WERI-Rb-1 (cell line): ENCODE data around the gene NFASC.

Source experiments
- DNase-seq: peaks from one replicate; pipeline ENCODE4 v3.0.0-alpha.2; 2020
- H3K27ac ChIP-seq: fragments of 250-450 bp; sonication (Bioruptor Pico); 2 replicates; pipeline ENCODE4 v1.5.1; 2020; ENCODE audit warnings: mild to moderate bottlenecking, moderate library complexity
- H3K27me3 ChIP-seq: fragments of 250-450 bp; sonication (Bioruptor Pico); 2 replicates; pipeline ENCODE4 v1.5.1; 2021; ENCODE audit warnings: mild to moderate bottlenecking, low read depth, moderate library complexity; ENCODE audit not compliant: insufficient read depth, severe bottlenecking
- H3K36me3 ChIP-seq: fragments of 250-450 bp; sonication (Bioruptor Pico); 2 replicates; pipeline ENCODE4 v1.5.1; 2020; ENCODE audit warnings: mild to moderate bottlenecking, moderate library complexity
- H3K4me3 ChIP-seq: 2 replicates; pipeline ENCODE4 v1.5.1; 2011; ENCODE audit warnings: low read depth, mild to moderate bottlenecking, control low read depth, low read length
- H3K9me3 ChIP-seq: fragments of 250-450 bp; sonication (Bioruptor Pico); 2 replicates; pipeline ENCODE4 v1.5.1; 2021; ENCODE audit warnings: mild to moderate bottlenecking, moderate library complexity; ENCODE audit not compliant: severe bottlenecking
- TF ChIP-seq, protein P1 (sequence below): IDR thresholded peaks from 2 replicates; pipeline ENCODE4 v1.5.1; 2011; ENCODE audit warnings: low read depth, mild to moderate bottlenecking, control low read depth, inconsistent platforms, low read length

The NFASC gene

DNA sequence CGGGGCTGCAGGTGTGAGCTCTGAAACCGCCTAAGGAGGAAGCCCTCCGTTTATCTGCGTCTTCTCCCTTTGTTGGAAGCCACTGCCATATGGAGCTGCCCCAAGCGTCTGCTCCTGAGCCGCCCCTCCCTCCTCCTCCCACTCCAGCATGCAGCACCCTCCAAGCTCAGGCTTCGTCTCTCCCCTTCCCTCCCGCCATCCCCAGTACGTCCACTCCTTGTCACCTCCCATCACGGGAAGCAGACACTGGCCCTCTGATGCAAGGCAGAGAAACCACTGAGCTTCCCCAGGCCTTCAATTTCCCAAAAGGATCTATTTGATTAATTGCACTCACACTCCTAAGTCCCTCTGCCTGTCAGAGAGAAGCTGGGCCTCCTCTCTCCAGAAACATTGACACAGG is 52.5 kb downstream of the NFASC start:
- peaks cover 7% of the 10 kb centered on the region; the same call in 1 of the 2 replicates for H3K36me3 ChIP-seq
- TF ChIP-seq, protein P1, sequence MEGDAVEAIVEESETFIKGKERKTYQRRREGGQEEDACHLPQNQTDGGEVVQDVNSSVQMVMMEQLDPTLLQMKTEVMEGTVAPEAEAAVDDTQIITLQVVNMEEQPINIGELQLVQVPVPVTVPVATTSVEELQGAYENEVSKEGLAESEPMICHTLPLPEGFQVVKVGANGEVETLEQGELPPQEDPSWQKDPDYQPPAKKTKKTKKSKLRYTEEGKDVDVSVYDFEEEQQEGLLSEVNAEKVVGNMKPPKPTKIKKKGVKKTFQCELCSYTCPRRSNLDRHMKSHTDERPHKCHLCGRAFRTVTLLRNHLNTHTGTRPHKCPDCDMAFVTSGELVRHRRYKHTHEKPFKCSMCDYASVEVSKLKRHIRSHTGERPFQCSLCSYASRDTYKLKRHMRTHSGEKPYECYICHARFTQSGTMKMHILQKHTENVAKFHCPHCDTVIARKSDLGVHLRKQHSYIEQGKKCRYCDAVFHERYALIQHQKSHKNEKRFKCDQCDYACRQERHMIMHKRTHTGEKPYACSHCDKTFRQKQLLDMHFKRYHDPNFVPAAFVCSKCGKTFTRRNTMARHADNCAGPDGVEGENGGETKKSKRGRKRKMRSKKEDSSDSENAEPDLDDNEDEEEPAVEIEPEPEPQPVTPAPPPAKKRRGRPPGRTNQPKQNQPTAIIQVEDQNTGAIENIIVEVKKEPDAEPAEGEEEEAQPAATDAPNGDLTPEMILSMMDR, result no peak
- peak overlapping the region; percentile 96 for H3K27ac ChIP-seq
- no peaks in the 10 kb centered on the region for H3K27me3 ChIP-seq
- DNase-seq, result peak; percentile 100
- H3K9me3 ChIP-seq, result no peaks in the 10 kb centered on the region
- peak overlapping the region; percentile 8 for H3K4me3 ChIP-seq

DNA sequence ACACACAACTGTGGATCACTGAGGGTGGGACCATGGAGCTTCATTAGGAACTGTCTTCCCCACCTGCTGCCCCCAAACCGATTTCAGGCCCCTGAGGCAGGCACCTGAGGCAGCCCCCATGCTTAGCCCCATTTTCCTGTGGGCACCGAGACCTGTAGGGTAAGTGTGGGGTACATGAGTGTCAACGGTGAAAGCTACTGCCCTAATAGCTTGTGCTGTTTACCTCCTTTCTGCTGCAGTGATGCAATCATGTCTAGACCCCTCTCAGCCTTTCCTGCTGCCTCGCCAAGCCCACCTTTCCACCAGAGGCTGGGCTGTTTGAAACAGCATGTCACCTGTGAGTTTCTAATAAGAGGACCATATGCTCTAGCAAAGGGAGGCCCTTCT is 53.0 kb downstream of the NFASC start:
- Histone ChIP-seq H3K27ac (peak overlapping the region; percentile 96), H3K36me3 (peaks cover 7% of the 10 kb centered on the region; the same call in 1 of the 2 replicates), H3K4me3 (peak overlapping the region; percentile 10; the same call in 1 of the 2 replicates), H3K9me3 (no peaks in the 10 kb centered on the region), H3K27me3 (no peaks in the 10 kb centered on the region)
- TF ChIP-seq, protein P1, result no peak
- no peak for DNase-seq

DNA sequence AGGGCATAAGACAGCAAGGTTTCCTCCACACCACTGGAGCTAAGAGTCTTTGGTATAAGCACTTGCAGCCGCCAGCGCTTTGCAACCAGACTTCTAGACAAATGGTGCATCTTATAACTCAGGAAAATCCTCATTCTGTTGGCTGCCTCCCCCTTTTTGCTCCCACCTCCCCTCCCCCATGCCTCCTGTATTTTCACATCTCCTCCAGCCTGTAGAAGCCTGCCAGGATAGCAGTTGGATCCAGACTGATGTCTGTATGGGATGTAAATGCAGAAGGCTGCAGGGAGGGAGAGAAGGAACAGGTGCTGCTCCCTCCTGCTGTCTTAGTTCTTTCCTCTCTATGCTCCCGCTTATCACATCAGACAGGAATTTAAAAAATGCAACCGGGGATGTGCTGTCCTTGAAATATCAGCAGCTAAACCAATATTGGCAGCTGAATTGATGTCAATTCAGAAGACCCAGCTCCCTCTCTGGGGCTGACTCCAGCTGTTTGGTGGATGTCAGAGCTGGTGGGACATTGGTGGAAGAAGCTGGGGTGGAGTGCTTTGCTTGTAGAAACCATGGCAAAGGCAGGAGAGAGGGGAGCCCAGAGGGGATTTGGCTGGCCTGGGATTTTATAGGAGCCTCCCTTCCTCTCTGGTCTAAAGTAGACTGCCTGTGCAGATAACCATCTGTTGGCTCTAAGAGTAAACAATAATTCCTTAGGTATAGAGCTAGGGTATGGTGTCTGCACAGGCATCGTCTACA is 53.5 kb downstream of the NFASC start:
- TF ChIP-seq, protein P1, result no peak

DNA sequence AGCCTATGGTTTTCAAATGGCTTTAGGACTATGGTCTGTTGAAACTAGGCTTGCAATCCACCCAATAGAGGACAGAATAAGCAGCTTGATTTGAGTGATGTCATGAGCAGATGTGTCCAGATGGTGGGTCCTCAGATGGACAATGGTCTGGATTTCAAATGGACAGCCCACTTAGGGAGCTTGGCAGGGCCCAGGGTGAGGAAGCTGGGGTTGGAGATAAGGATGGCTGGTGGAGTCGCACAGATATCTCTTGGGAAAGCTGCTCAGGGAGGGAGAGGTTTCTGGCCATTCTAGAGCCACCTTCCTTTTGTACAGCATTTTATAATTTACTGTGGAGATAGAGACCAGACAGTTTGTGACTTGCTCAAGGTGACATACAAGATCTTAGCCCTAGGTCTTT is 55.0 kb downstream of the NFASC start:
- Histone ChIP-seq H3K9me3 (no peaks in the 10 kb centered on the region), H3K4me3 (no peak overlapping the region), H3K27ac (peak overlapping the region; percentile 96), H3K27me3 (no peaks in the 10 kb centered on the region), H3K36me3 (peaks cover 7% of the 10 kb centered on the region; the same call in 1 of the 2 replicates)
- TF ChIP-seq, protein P1, result no peak
- peak; percentile 40 for DNase-seq

More for the DNA sequence above, 53.5 kb downstream of the NFASC start:
- Histone ChIP-seq H3K36me3 (peaks cover 7% of the 10 kb centered on the region; the same call in 1 of the 2 replicates), H3K9me3 (no peaks in the 10 kb centered on the region), H3K27ac (peak overlapping the region; percentile 96), H3K27me3 (no peaks in the 10 kb centered on the region), H3K4me3 (peak overlapping the region; percentile 10)
- DNase-seq, result peak; percentile 91

DNA sequence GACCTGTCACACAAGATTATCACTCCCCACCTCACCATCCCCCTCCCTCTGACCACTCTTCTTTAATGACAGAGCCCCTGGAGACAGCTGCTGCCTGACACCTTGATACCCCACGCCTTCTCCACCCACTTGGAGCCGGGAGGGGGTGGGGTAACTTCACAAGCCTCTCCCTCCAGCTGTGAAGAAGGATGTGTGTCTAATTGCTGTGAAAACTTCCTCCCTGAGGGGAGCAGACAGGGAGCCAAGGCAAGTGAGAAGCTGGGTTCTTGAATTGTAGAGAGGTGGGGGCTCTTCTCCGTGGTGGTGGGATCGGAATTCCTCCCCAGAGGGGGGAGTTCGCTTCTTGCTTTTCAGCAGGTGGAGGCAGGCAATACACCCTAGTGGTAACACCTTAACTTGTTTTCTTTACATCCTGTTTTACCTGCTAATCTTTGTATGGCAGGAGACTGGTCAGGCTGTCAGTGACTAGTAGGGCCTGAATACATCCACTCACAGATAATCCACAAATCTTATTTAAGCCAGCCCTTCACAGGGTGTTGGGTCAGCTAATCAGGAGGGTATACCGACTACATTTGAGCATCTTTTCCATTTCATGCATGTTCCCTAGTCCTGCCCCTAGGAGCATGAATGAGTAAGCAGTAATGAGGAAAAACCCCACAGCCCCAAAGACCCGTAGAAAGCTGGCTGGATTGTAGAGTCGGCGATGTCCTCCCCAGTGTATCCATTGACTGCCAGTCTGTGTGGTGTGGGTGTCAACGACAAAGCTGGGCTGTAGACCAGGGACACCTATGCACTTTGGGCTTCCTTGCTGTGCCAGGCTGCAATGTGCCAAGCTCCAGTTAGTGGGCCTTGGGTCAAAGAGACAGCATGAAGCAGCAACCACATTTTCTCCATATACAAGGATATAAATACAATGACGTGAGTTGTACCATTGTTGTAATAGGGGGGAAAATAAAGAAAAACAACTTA is 57.3 kb downstream of the NFASC start:
- DNase-seq, result peak; percentile 97
- peak overlapping the region; percentile 7 for H3K4me3 ChIP-seq
- H3K27me3 ChIP-seq, result no peaks in the 10 kb centered on the region
- H3K36me3 ChIP-seq, result 0 out of 2 replicates have a peak, but pooled peaks cover under 1% of the 10 kb centered on the region
- no peaks in the 10 kb centered on the region for H3K9me3 ChIP-seq
- H3K27ac ChIP-seq, result peak overlapping the region; percentile 93
- TF ChIP-seq, protein P1, result peak; percentile 37; the same call in 1 of the 2 replicates
